Endodermal cell (in vitro differentiated cells): ENCODE measurements around the gene ATP5ME. TPM values are rescaled to one million over a fixed set of nuclear protein-coding genes. Genes with fewer than 3 reads are reported as not detected.
A peak's percentile ranks its signal among the peaks of the same experiment; 100 is the strongest.

Source experiments
- DNase-seq: peaks from one replicate; pipeline ENCODE4 v3.0.0-alpha.2; 2017
- H3K27ac ChIP-seq: 2 replicates; pipeline ENCODE4 v1.5.1; 2013; ENCODE audit warnings: mild to moderate bottlenecking, low read depth, low read length, moderate library complexity
- H3K27me3 ChIP-seq: 2 replicates; pipeline ENCODE4 v1.6.1; 2013; ENCODE audit warnings: mild to moderate bottlenecking, low read length, moderate library complexity; ENCODE audit not compliant: insufficient read depth, control insufficient read depth, poor library complexity, severe bottlenecking
- H3K36me3 ChIP-seq: 2 replicates; pipeline ENCODE4 v1.7.0; 2013; ENCODE audit warnings: mild to moderate bottlenecking, low read length, moderate library complexity; ENCODE audit not compliant: control insufficient read depth, insufficient read depth
- H3K4me1 ChIP-seq: one replicate; pipeline ENCODE4 v1.7.0; 2013; ENCODE audit warnings: low read length; ENCODE audit not compliant: control insufficient read depth, insufficient read depth
- H3K4me3 ChIP-seq: 2 replicates; pipeline ENCODE4 v1.5.1; 2013; ENCODE audit warnings: mild to moderate bottlenecking, low read length, moderate library complexity
- H3K9ac ChIP-seq: 2 replicates; pipeline ENCODE4 v1.6.1; 2013; ENCODE audit warnings: mild to moderate bottlenecking, low read length, moderate library complexity; ENCODE audit not compliant: poor library complexity, severe bottlenecking; ENCODE audit errors: extremely low read depth
- H3K9me3 ChIP-seq: 2 replicates; pipeline ENCODE4 v1.6.1; 2013; ENCODE audit warnings: mild to moderate bottlenecking, low read length, moderate library complexity; ENCODE audit not compliant: control insufficient read depth
- H3K27ac Mint-ChIP-seq: 2 replicates; pipeline ENCODE4 v1.8.0; 2020; ENCODE audit warnings: mixed read lengths
- H3K27me3 Mint-ChIP-seq: 2 replicates; pipeline ENCODE4 v1.8.0; 2021; ENCODE audit warnings: mild to moderate bottlenecking, mixed read lengths; ENCODE audit not compliant: insufficient read depth
- H3K36me3 Mint-ChIP-seq: 2 replicates; pipeline ENCODE4 v1.8.0; 2020; ENCODE audit warnings: low read depth, mixed read lengths
- H3K4me1 Mint-ChIP-seq: 2 replicates; pipeline ENCODE4 v1.8.0; 2020; ENCODE audit warnings: mixed read lengths
- H3K4me3 Mint-ChIP-seq: 2 replicates; pipeline ENCODE4 v1.8.0; 2020; ENCODE audit warnings: mild to moderate bottlenecking, moderate library complexity, mixed read lengths
- H3K9me3 Mint-ChIP-seq: 2 replicates; pipeline ENCODE4 v1.8.0; 2020; ENCODE audit warnings: mild to moderate bottlenecking, mixed read lengths
- WGBS, 2 experiments: methylation state at CpG; one replicate each; pipeline versions ENCODE4 v1.1.5 to v1.1.7; 2013; ENCODE audit warnings: missing lambda C conversion rate in 2 of 2, mixed read lengths in 1 of 2; ENCODE audit not compliant: insufficient coverage in 1 of 2, insufficient read length in 1 of 2; 5-methylcytosine and 5-hydroxymethylcytosine counted together
- total RNA-seq, 2 donors: library from RNA; stranded (reverse); fragmentation: NEBNext Ultra II Directional in 1 of 2; extraction: Animal tissue kit (Norgen Biotek cat#: 25700) in 1 of 2; gene quantifications; 2 replicates in 1 of 2; 3 replicates in 1 of 2; pipeline ENCODE4 v1.2.1, GENCODE V29; 2021
- TF ChIP-seq, protein P1 (sequence below): fragments of 200-600 bp; sonication (generic); conservative IDR thresholded peaks from 2 replicates; pipeline ENCODE4 v1.5.0; 2021; ENCODE audit warnings: antibody characterized with exemption, mild to moderate bottlenecking

Gene ATP5ME
- total RNA-seq, 2 donors from 2014 or later = 407 to 456 TPM

DNA sequence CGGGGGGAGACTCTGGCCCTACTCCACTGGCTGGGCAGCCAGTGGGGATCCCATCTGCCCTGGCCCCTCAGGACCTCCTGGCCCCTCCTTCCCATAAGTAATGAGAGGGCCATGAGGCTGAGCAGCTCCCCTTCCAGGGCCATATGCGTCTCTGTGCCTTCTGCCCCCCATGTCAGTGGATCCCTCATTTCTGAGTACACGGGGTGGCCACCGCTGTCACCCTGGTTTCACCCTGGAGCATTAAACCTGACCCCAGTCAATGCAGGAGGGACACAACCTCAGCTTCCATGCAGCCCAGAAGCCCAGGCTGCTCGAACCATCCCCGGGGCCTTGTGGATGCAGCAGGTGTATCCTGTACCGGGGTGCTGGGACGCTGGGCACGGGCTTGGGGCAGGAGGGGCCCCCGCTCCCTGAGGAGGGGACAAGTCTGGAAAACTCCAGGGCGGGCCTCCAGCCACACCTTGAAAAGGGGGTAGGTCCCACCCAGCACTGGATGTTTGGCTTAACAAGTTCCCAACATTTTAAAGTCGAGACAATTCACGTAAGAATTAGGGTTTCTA lies 24.2 kb downstream of the ATP5ME start:
- TF ChIP-seq, protein P1, sequence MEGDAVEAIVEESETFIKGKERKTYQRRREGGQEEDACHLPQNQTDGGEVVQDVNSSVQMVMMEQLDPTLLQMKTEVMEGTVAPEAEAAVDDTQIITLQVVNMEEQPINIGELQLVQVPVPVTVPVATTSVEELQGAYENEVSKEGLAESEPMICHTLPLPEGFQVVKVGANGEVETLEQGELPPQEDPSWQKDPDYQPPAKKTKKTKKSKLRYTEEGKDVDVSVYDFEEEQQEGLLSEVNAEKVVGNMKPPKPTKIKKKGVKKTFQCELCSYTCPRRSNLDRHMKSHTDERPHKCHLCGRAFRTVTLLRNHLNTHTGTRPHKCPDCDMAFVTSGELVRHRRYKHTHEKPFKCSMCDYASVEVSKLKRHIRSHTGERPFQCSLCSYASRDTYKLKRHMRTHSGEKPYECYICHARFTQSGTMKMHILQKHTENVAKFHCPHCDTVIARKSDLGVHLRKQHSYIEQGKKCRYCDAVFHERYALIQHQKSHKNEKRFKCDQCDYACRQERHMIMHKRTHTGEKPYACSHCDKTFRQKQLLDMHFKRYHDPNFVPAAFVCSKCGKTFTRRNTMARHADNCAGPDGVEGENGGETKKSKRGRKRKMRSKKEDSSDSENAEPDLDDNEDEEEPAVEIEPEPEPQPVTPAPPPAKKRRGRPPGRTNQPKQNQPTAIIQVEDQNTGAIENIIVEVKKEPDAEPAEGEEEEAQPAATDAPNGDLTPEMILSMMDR = no peak
- WGBS, 2 experiments = 90 to 98% methylated on average over 10 to 13 of the region's 13 CpGs
- no peak overlapping the region for H3K4me3 Mint-ChIP-seq

DNA sequence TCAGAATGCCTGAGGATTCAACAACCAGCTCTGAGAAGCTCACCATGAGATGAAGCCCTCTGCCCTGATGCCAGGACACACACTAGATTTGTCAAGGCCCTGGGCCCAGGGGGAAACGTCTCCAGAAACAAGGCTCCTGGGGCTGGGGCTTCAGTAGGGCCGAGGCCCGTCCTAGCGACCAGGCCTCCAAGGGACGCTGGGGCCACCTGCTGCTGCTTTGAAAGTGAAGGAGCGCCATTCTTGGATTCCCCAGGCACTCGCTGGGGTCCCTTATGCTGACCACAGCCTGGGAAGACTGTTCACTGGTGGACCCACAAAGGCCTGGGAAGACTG lies 24.8 kb downstream of the ATP5ME start:
- 89 to 91% methylated on average over 6 to 7 of the region's 7 CpGs for WGBS, 2 experiments
- H3K27ac ChIP-seq = no peak overlapping the region
- no peak for DNase-seq
- H3K27me3 ChIP-seq = no peaks in the 10 kb centered on the region
- Mint-ChIP-seq H3K4me3 (no peak overlapping the region), H3K9me3 (no peaks in the 10 kb centered on the region), H3K36me3 (no peaks in the 10 kb centered on the region), H3K27me3 (no peaks in the 10 kb centered on the region), H3K27ac (no peak overlapping the region), H3K4me1 (no peaks in the 10 kb centered on the region)
- H3K4me1 ChIP-seq = no peaks in the 10 kb centered on the region
- no peaks in the 10 kb centered on the region for H3K36me3 ChIP-seq
- no peak overlapping the region for H3K4me3 ChIP-seq
- H3K9ac ChIP-seq = no peak overlapping the region
- TF ChIP-seq, protein P1 = no peak
- no peaks in the 10 kb centered on the region for H3K9me3 ChIP-seq

More for the DNA sequence above, 24.2 kb downstream of the ATP5ME start:
- no peaks in the 10 kb centered on the region for H3K36me3 Mint-ChIP-seq
- no peak overlapping the region for H3K27ac Mint-ChIP-seq
- no peaks in the 10 kb centered on the region for H3K4me1 ChIP-seq
- no peak overlapping the region for H3K9ac ChIP-seq
- no peak overlapping the region for H3K27ac ChIP-seq
- H3K9me3 ChIP-seq = no peaks in the 10 kb centered on the region
- no peaks in the 10 kb centered on the region for H3K9me3 Mint-ChIP-seq
- no peaks in the 10 kb centered on the region for H3K27me3 ChIP-seq
- H3K27me3 Mint-ChIP-seq = no peaks in the 10 kb centered on the region
- H3K4me3 ChIP-seq = no peak overlapping the region
- no peak for DNase-seq
- H3K36me3 ChIP-seq = no peaks in the 10 kb centered on the region
- H3K4me1 Mint-ChIP-seq = no peaks in the 10 kb centered on the region

DNA sequence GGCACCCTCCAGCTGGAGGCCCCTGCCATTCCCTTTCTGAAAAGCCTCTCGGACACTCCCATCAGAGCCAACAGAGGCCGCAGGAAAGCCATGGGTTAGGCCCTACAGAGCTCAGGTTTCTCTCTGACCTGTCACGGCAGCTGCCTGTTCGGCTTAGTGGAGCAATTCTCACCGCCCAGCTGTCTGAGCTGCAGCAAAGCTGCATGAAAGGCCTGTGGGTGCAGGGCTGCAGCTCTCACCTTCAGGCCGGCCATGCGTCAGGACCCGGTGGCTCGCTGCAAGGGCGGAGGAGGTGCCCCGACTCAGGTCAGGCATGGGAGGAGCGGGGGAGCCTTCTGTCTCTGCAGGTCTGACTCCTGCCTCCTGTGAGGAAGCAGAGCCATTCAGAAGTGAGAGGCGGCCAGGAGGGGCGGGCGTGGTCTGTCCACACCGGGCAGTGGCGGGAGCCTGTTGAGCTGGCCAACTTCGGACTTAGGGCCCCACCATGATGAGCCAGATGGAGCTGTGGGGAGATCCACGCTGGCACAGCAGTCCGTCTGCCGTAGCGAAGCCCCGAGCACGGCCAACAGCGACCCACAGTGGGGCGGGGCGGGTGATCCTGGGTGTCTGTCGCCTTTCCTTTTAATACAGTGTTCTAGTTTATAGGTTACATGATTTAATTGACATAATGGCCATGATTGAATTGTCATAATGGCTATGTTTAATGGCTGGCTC lies 25.3 kb downstream of the ATP5ME start:
- no peaks in the 10 kb centered on the region for H3K4me1 Mint-ChIP-seq
- no peak overlapping the region for H3K27ac Mint-ChIP-seq

More for the DNA sequence above, 25.3 kb downstream of the ATP5ME start:
- Mint-ChIP-seq H3K27me3 (no peaks in the 10 kb centered on the region), H3K4me3 (no peak overlapping the region), H3K9me3 (no peaks in the 10 kb centered on the region), H3K36me3 (no peaks in the 10 kb centered on the region)
- Histone ChIP-seq H3K4me3 (no peak overlapping the region), H3K27ac (no peak overlapping the region), H3K36me3 (no peaks in the 10 kb centered on the region), H3K4me1 (no peaks in the 10 kb centered on the region), H3K9me3 (no peaks in the 10 kb centered on the region), H3K27me3 (no peaks in the 10 kb centered on the region), H3K9ac (no peak overlapping the region)
- DNase-seq = peak; percentile 68
- TF ChIP-seq, protein P1 = no peak
- 84 to 85% methylated on average over 17 to 28 of the region's 28 CpGs for WGBS, 2 experiments
